Lower lobe of right lung (tissue), 2 donors: ENCODE results near the gene KCTD7. TPM values are rescaled to one million over a fixed set of nuclear protein-coding genes. Genes with fewer than 3 reads are reported as not detected.

Experiments
- ATAC-seq, 2 donors: fragments of 200-7000 bp; cut with Tn5 transposase; one replicate each; pipeline ENCODE4 v1.9.1; 2020 to 2022; ENCODE audit warnings: mild to moderate bottlenecking in 2 of 2, moderate library complexity in 2 of 2
- DNase-seq: peaks from one replicate; pipeline ENCODE4 v3.0.0-alpha.2; 2020
- H3K27ac ChIP-seq: fragments of 200-600 bp; one replicate; pipeline ENCODE4 v1.8.0; 2022
- H3K27me3 ChIP-seq: fragments of 200-600 bp; one replicate; pipeline ENCODE4 v1.8.0; 2022; ENCODE audit warnings: low read depth
- H3K36me3 ChIP-seq: fragments of 200-600 bp; one replicate; pipeline ENCODE4 v1.8.0; 2022; ENCODE audit warnings: mild to moderate bottlenecking
- H3K4me1 ChIP-seq: fragments of 200-600 bp; one replicate; pipeline ENCODE4 v1.8.0; 2022
- H3K4me3 ChIP-seq: fragments of 200-600 bp; one replicate; pipeline ENCODE4 v1.8.0; 2022; ENCODE audit warnings: mild to moderate bottlenecking
- H3K9me3 ChIP-seq: fragments of 200-600 bp; one replicate; pipeline ENCODE4 v1.8.0; 2022
- CTCF ChIP-seq: fragments of 200-600 bp; IDR thresholded peaks from one replicate; pipeline ENCODE4 v1.8.0; 2022; ENCODE audit warnings: antibody characterized with exemption, mild to moderate bottlenecking
- intact Hi-C: fragments of 100-400 bp; cut with DNase I; formaldehyde crosslinking; loops from one replicate; pipeline ENCODE4 v1.11.0; 2022
- total RNA-seq: library from RNA; stranded (reverse); fragmentation: NEBNext Ultra II Directional; extraction: Animal tissue kit (Norgen Biotek cat#: 25700); gene quantifications from one replicate; pipeline ENCODE4 v1.2.1, GENCODE V29; 2021
- donor health status: DM: no; HTN: yes; CAD: no; lungs with severe emphysema.

KCTD7 gene
- total RNA-seq, 1 donor from 2014 or later = 12.6 TPM

- Histone ChIP-seq H3K9me3 (no peaks in the 10 kb centered on the region), H3K27me3 (no peaks in the 10 kb centered on the region), H3K36me3 (no peaks in the 10 kb centered on the region), H3K27ac (peak overlapping the region; percentile 93), H3K4me1 (peaks cover 27% of the 10 kb centered on the region), H3K4me3 (peak overlapping the region; percentile 72)
- no peak for TF ChIP-seq CTCF
- ATAC-seq (no peak), DNase-seq (no peak)
- intact Hi-C loops = no loop called here
Observed at GRCh38 chr7:66627151-66627681, 1.5 kb upstream of the KCTD7 start.

- no peaks in the 10 kb centered on the region for H3K27me3 ChIP-seq
- no peak for TF ChIP-seq CTCF
- ATAC-seq (peak; percentile 22 to 40), DNase-seq (peak; percentile 57)
- peaks cover 31% of the 10 kb centered on the region for H3K4me1 ChIP-seq
- H3K4me3 ChIP-seq = peak overlapping the region; percentile 72
- peaks cover under 1% of the 10 kb centered on the region for H3K36me3 ChIP-seq
- intact Hi-C loops = no loop called here
- no peaks in the 10 kb centered on the region for H3K9me3 ChIP-seq
- peak overlapping the region; percentile 93 for H3K27ac ChIP-seq
Observed at GRCh38 chr7:66627881-66628360, 760 bp upstream of the KCTD7 start.

GRCh38 chr7:66629222-66630062, 761 bp downstream of the KCTD7 start:
- intact Hi-C loops = no loop called here
- Histone ChIP-seq H3K27ac (peak overlapping the region; percentile 93), H3K36me3 (peaks cover 16% of the 10 kb centered on the region), H3K9me3 (no peaks in the 10 kb centered on the region), H3K4me3 (peak overlapping the region; percentile 72), H3K4me1 (peaks cover 31% of the 10 kb centered on the region), H3K27me3 (no peaks in the 10 kb centered on the region)
- ATAC-seq (peak; percentile 18 to 48), DNase-seq (peak; percentile 56)
- no peak for TF ChIP-seq CTCF

GRCh38 chr7:66630531-66630930, 1.9 kb downstream of the KCTD7 start:
- no peaks in the 10 kb centered on the region for H3K27me3 ChIP-seq
- no peaks in the 10 kb centered on the region for H3K9me3 ChIP-seq
- H3K4me1 ChIP-seq = peaks cover 31% of the 10 kb centered on the region
- DNase-seq (no peak), ATAC-seq (no peak)
- H3K4me3 ChIP-seq = no peak overlapping the region
- TF ChIP-seq CTCF = no peak
- H3K36me3 ChIP-seq = peaks cover 24% of the 10 kb centered on the region
- intact Hi-C loops = no loop called here
- H3K27ac ChIP-seq = no peak overlapping the region

GRCh38 chr7:66631471-66631870, 2.8 kb downstream of the KCTD7 start:
- Histone ChIP-seq H3K4me1 (peaks cover 31% of the 10 kb centered on the region), H3K27ac (no peak overlapping the region), H3K27me3 (no peaks in the 10 kb centered on the region), H3K36me3 (peaks cover 24% of the 10 kb centered on the region), H3K4me3 (no peak overlapping the region), H3K9me3 (no peaks in the 10 kb centered on the region)
- TF ChIP-seq CTCF = no peak
- intact Hi-C loops = no loop called here
- DNase-seq (no peak), ATAC-seq (no peak)
